PC-9 (cell line): Measurements from ENCODE around the gene TLN1.

ENCODE experiments used
- CTCF ChIP-seq: fragments of 200-600 bp; sonication (generic); conservative IDR thresholded peaks from 2 replicates; pipeline ENCODE4 v1.6.1; 2017; ENCODE audit warnings: mixed run types, antibody characterized with exemption, mild to moderate bottlenecking, moderate library complexity
- EZH2 ChIP-seq: fragments of 200-600 bp; sonication (generic); IDR thresholded peaks from 2 replicates; pipeline ENCODE4 v1.8.0; 2017; ENCODE audit warnings: antibody characterized with exemption, low read depth

DNA sequence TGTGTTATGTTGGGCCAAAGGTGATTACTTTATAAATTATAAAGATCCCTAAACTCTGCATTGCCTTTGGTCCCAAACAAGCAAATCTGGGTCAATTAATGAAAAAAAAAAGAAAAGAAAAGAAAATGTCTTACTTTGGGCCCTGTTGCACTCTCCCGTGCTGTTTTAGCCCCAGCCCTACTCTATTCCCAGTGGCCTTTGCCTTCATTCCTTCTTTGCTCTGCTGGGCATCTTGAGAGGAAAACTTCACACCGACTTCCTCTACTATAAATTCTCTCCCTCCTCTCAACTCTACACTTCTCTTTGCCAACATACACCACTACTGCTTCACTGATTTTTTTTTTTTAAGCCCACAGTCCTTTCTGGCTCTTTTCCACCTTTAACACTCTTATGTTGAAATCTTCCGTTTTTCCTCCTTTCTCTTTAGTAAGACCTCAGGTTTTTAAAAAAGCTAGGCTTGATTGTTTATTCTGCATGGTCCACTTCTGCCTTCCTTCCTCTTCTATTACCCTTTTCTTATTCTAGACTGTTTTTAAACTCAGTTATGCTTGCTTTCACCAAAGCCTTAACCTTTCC is 26.6 kb upstream of the TLN1 start:
- TF ChIP-seq CTCF: no peak
- TF ChIP-seq EZH2: no peak
